ENCODE data around the gene SLC6A2.
A peak's percentile ranks its signal among the peaks of the same experiment; 100 is the strongest.

The SLC6A2 gene

DNA sequence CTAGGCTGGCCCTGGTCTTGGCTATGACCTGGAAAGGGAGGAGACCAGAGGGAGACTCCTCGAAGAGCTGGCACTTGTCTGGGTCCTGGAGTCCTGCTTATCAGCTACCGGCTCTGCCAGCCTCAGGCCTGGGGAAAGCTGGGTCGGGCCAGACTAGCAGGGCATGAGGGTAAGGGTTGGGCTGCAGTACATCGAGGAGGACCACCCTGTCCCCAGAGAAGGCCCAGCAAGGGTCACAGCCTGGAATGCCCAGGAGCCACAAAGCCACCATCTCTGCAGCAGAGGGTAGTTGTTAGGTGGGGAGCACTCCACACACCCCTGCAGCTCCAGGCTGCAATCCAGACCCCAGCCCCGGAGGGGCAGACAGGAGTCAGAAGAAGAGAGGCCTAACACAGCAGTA is 54.0 kb downstream of the SLC6A2 start:
- DNase-seq (ENCODE audit: low read depth), result no peak
- TF ChIP-seq, protein P1, sequence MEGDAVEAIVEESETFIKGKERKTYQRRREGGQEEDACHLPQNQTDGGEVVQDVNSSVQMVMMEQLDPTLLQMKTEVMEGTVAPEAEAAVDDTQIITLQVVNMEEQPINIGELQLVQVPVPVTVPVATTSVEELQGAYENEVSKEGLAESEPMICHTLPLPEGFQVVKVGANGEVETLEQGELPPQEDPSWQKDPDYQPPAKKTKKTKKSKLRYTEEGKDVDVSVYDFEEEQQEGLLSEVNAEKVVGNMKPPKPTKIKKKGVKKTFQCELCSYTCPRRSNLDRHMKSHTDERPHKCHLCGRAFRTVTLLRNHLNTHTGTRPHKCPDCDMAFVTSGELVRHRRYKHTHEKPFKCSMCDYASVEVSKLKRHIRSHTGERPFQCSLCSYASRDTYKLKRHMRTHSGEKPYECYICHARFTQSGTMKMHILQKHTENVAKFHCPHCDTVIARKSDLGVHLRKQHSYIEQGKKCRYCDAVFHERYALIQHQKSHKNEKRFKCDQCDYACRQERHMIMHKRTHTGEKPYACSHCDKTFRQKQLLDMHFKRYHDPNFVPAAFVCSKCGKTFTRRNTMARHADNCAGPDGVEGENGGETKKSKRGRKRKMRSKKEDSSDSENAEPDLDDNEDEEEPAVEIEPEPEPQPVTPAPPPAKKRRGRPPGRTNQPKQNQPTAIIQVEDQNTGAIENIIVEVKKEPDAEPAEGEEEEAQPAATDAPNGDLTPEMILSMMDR (IDR thresholded peaks at IDR 0.05; ENCODE audit: insufficient read depth, low read depth, low read length, missing control alignments), result no peak
- no peak overlapping the region for H3K4me3 ChIP-seq (ENCODE audit: low read length)

- no peak overlapping the region for H3K4me3 ChIP-seq (ENCODE audit: low read length)
- peak; percentile 62 for DNase-seq (ENCODE audit: low read depth)
- TF ChIP-seq, protein P1 (IDR thresholded peaks at IDR 0.05; ENCODE audit: insufficient read depth, low read depth, low read length, missing control alignments), result no peak
These were observed 54.7 kb downstream of the SLC6A2 start for GRCh38 chr16:55710466-55710865.

- DNase-seq (ENCODE audit: low read depth), result peak; percentile 62
- no peak overlapping the region for H3K4me3 ChIP-seq (ENCODE audit: low read length)
- TF ChIP-seq, protein P1 (IDR thresholded peaks at IDR 0.05; ENCODE audit: insufficient read depth, low read depth, low read length, missing control alignments), result peak; percentile 65
These were observed 56.4 kb downstream of the SLC6A2 start for GRCh38 chr16:55711959-55712876.

GRCh38 chr16:55713103-55713502 is 57.3 kb downstream of the SLC6A2 start:
- no peak overlapping the region for H3K4me3 ChIP-seq (ENCODE audit: low read length)
- TF ChIP-seq, protein P1 (IDR thresholded peaks at IDR 0.05; ENCODE audit: insufficient read depth, low read depth, low read length, missing control alignments), result no peak
- no peak for DNase-seq (ENCODE audit: low read depth)

- no peak for DNase-seq (ENCODE audit: low read depth)
- TF ChIP-seq, protein P1 (IDR thresholded peaks at IDR 0.05; ENCODE audit: insufficient read depth, low read depth, low read length, missing control alignments), result no peak
- H3K4me3 ChIP-seq (ENCODE audit: low read length), result no peak overlapping the region
These were observed 61.5 kb downstream of the SLC6A2 start for GRCh38 chr16:55717326-55717725.

DNA sequence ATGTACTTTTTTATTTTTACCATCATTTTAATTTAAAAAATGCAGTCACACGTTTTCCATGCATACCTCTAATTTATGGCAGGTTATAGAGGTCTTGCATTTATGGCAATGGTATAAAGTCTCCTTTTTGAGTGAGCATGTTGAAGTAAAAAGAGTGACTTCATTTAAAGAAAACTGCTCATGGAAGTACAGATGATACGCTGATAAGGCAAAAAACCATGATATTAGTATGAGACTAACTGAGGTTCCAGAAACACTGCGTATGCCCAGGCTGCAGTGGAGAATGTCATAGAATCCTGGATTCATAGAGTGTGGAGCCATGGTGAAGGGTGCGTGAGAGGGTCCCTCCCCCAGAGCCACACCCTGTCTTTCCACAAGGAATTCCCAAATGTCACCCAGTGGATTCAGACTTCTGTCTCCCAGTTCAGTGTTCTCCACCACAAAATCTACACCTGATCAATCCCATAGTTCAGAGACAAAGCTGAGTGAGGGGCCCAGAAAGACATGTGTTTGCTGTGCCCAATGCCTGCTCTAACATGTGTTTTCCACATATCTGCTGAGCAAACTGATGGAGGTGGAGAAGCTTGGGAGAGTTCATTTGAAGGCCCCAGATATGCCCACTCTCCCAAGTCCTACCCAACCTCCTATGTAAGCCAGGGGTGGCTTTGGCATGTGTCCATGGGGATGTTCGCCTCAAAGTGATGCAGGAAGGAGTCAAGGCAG is 69.4 kb downstream of the SLC6A2 start:
- no peak overlapping the region for H3K4me3 ChIP-seq (ENCODE audit: low read length)
- no peak for DNase-seq (ENCODE audit: low read depth)
- TF ChIP-seq, protein P1 (IDR thresholded peaks at IDR 0.05; ENCODE audit: insufficient read depth, low read depth, low read length, missing control alignments), result no peak

Measured in epithelial cell of esophagus (primary cell).